ENCODE results near the gene JADE1.

JADE1 gene

GRCh38 chr4:128915544-128915943 lies 106.0 kb downstream of the JADE1 start:
- TF ChIP-seq SIN3A (IDR thresholded peaks at IDR 0.05; ENCODE audit: borderline replicate concordance, insufficient read depth, low read length), result no peak
- no peak for TF ChIP-seq POLR2AphosphoS5 (IDR thresholded peaks at IDR 0.05; ENCODE audit: low read depth, low read length)
- no peak for TF ChIP-seq REST (IDR thresholded peaks at IDR 0.05; ENCODE audit: insufficient read depth in 1 of 2, low read depth in 2 of 2, low read length in 2 of 2)
- TF ChIP-seq TAF1 (IDR thresholded peaks at IDR 0.05; ENCODE audit: borderline replicate concordance, insufficient read depth, low read length), result no peak
- no peak for TF ChIP-seq FOXP2 (optimal IDR thresholded peaks at IDR 0.05; ENCODE audit: borderline replicate concordance, extremely low read depth, extremely low read length, insufficient read depth)

GRCh38 chr4:128916832-128917231 lies 107.3 kb downstream of the JADE1 start:
- TF ChIP-seq TAF1 (IDR thresholded peaks at IDR 0.05; ENCODE audit: borderline replicate concordance, insufficient read depth, low read length) (no peak), FOXP2 (optimal IDR thresholded peaks at IDR 0.05; ENCODE audit: borderline replicate concordance, extremely low read depth, extremely low read length, insufficient read depth) (no peak), POLR2AphosphoS5 (IDR thresholded peaks at IDR 0.05; ENCODE audit: low read depth, low read length) (no peak), SIN3A (IDR thresholded peaks at IDR 0.05; ENCODE audit: borderline replicate concordance, insufficient read depth, low read length) (no peak), REST (IDR thresholded peaks at IDR 0.05; ENCODE audit: insufficient read depth in 1 of 2, low read depth in 2 of 2, low read length in 2 of 2) (no peak)

GRCh38 chr4:128917781-128918180 lies 108.3 kb downstream of the JADE1 start:
- TF ChIP-seq SIN3A (IDR thresholded peaks at IDR 0.05; ENCODE audit: borderline replicate concordance, insufficient read depth, low read length), result no peak
- TF ChIP-seq FOXP2 (optimal IDR thresholded peaks at IDR 0.05; ENCODE audit: borderline replicate concordance, extremely low read depth, extremely low read length, insufficient read depth), result no peak

GRCh38 chr4:128921954-128922353 lies 112.5 kb downstream of the JADE1 start:
- no peak for TF ChIP-seq POLR2AphosphoS5 (IDR thresholded peaks at IDR 0.05; ENCODE audit: low read depth, low read length)
- TF ChIP-seq TAF1 (IDR thresholded peaks at IDR 0.05; ENCODE audit: borderline replicate concordance, insufficient read depth, low read length), result no peak
- no peak for TF ChIP-seq SIN3A (IDR thresholded peaks at IDR 0.05; ENCODE audit: borderline replicate concordance, insufficient read depth, low read length)
- TF ChIP-seq REST (IDR thresholded peaks at IDR 0.05; ENCODE audit: insufficient read depth in 1 of 2, low read depth in 2 of 2, low read length in 2 of 2), result no peak
- TF ChIP-seq FOXP2 (optimal IDR thresholded peaks at IDR 0.05; ENCODE audit: borderline replicate concordance, extremely low read depth, extremely low read length, insufficient read depth), result no peak
